Ovary (tissue), 3 donors: ENCODE results near the gene EPN1.

Experiments used
- CTCF ChIP-seq, 3 donors: fragments of 450-650 bp in 2 of 3; fragments of 200-600 bp in 1 of 3; IDR thresholded peaks; one replicate each; pipeline versions ENCODE4 v1.5.1 to v1.8.0; 2016 to 2022; ENCODE audit warnings: antibody characterized with exemption in 3 of 3, mild to moderate bottlenecking in 1 of 3
- POLR2A ChIP-seq: fragments of 450-650 bp; IDR thresholded peaks from one replicate; pipeline ENCODE4 v1.6.1; 2017; ENCODE audit warnings: antibody characterized with exemption, mild to moderate bottlenecking, moderate library complexity
- donor health status: DM: no; HTN: no; CAD: no.

- TF ChIP-seq CTCF (IDR thresholded peaks at IDR 0.05) (no peak), POLR2A (no peak)
Observed at GRCh38 chr19:55696301-55697068, 21.5 kb downstream of the EPN1 start.
